Lower leg skin (tissue), 3 donors: ENCODE data around the gene CCDC106.

Experiments used
- CTCF ChIP-seq, 3 donors: fragments of 450-650 bp; IDR thresholded peaks; one replicate each; pipeline ENCODE4 v1.5.1; 2016; ENCODE audit warnings: antibody characterized with exemption in 3 of 3, mild to moderate bottlenecking in 3 of 3, moderate library complexity in 2 of 3
- POLR2A ChIP-seq, 2 donors: fragments of 450-650 bp; IDR thresholded peaks; one replicate each; pipeline ENCODE4 v1.6.1; 2016 to 2017; ENCODE audit warnings: antibody characterized with exemption in 2 of 2, mild to moderate bottlenecking in 1 of 2, moderate library complexity in 1 of 2

GRCh38 chr19:55654323-55654867, 6.4 kb downstream of the CCDC106 start:
- no peak for TF ChIP-seq CTCF (IDR thresholded peaks at IDR 0.05)
- TF ChIP-seq POLR2A (IDR thresholded peaks at IDR 0.05): no peak
